ENCODE data around the gene CHST9.

CHST9 gene

GRCh38 chr18:27138079-27138478 lies 47.0 kb downstream of the CHST9 start:
- H3K27ac ChIP-seq, result no peak overlapping the region
- TF ChIP-seq ZFX (IDR thresholded peaks at IDR 0.05; ENCODE audit: borderline replicate concordance) (no peak), CTCF (IDR thresholded peaks at IDR 0.05) (no peak)

DNA sequence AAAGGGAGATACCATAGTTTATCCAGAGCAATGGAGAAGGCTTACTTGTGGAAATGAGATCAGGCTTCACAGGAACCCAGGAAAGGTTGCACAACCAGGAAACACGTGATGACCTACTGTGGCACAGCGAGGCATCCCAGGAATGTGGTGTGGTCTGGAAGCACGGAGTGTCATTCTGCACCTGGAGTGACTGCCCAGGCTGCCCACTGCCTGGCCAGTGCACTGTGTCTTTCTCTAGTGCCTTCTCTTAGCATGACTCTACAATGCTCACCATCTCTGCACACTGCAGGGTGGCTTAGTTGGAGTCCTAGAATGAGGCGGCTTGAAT lies 48.9 kb downstream of the CHST9 start:
- TF ChIP-seq ZFX (IDR thresholded peaks at IDR 0.05; ENCODE audit: borderline replicate concordance), result no peak
- TF ChIP-seq CTCF (IDR thresholded peaks at IDR 0.05), result no peak
- no peak overlapping the region for H3K27ac ChIP-seq

- no peak for TF ChIP-seq CTCF (IDR thresholded peaks at IDR 0.05)
- no peak for TF ChIP-seq ZFX (IDR thresholded peaks at IDR 0.05; ENCODE audit: borderline replicate concordance)
- H3K27ac ChIP-seq, result no peak overlapping the region
These were observed 49.5 kb downstream of the CHST9 start for GRCh38 chr18:27135504-27136207.

DNA sequence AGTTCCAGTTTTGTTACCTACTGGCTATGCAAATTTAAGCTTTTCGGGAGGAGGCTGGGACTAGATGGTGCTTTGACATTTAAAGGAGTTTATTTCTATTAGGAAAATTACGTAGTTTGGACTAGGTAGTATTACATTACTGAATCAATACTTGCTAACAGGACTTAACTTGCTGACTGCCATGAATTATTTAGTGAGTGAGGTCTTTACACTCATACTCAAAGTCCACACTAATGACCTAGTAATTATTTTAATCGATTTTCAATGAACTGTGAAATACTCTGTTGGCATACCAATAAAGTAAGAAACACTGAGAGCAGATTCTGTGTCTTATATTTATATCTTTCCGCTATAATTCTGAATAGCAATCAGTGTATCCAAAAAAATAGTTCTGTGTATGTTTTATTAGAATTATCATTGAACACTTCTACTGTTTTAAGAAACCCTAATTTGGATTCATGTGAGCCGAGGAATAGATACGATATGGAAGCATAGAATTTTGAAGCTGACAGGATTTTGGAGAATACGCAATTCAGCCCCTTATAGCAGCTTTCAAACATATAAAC lies 55.0 kb downstream of the CHST9 start:
- TF ChIP-seq CTCF (IDR thresholded peaks at IDR 0.05), result no peak
- TF ChIP-seq ZFX (IDR thresholded peaks at IDR 0.05; ENCODE audit: borderline replicate concordance), result no peak
- H3K27ac ChIP-seq, result no peak overlapping the region

GRCh38 chr18:27124196-27124595 lies 60.9 kb downstream of the CHST9 start:
- TF ChIP-seq CTCF (IDR thresholded peaks at IDR 0.05) (no peak), ZFX (IDR thresholded peaks at IDR 0.05; ENCODE audit: borderline replicate concordance) (no peak)
- no peak overlapping the region for H3K27ac ChIP-seq

DNA sequence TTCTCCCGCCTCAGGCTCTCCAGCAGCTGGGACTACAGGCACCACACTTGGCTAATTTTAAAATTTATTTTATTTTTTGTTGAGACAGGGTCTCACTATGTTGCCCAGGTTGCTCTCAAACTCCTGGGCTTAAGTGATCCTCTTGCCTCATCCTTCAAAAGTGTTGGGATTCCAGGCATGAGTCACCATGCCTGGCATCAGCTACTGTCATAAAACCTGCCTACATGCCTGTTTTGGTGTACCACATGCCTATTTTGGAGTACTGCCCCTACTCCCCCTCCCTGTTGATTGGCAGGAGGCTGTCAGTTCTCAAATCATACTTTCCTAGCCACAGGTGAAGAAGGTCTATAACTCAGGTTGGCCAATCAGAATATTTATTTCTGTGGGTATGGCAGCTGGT lies 64.0 kb downstream of the CHST9 start:
- TF ChIP-seq ZFX (IDR thresholded peaks at IDR 0.05; ENCODE audit: borderline replicate concordance), result no peak
- TF ChIP-seq CTCF (IDR thresholded peaks at IDR 0.05), result no peak
- H3K27ac ChIP-seq, result no peak overlapping the region

DNA sequence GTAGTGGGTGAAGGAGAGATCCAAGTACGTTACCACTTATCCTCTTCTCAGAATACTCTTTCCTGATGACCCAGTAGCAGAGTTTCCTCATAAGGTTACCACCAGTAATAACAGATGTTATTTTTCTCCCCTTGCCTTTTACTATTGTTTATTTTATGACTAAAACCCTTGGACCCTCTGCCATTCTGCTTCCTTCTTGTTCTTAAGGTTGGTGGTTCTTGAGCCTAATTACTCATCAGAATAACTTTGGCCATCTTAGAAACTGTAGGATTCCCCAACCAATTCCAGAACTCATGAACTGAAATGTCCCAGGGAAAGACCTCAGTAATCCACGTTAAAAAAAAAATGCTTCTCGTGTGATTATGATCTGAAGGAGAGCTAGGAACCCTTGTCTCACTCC lies 64.9 kb downstream of the CHST9 start:
- TF ChIP-seq ZFX (IDR thresholded peaks at IDR 0.05; ENCODE audit: borderline replicate concordance), result no peak
- TF ChIP-seq CTCF (IDR thresholded peaks at IDR 0.05), result no peak
- no peak overlapping the region for H3K27ac ChIP-seq

Measured in 22Rv1 (cell line).